NCI-H146 treated with DMSO at 0.1 percent for 48 hours (cell line): ENCODE measurements around the gene HNRNPU.
"Not testable (repeated sequence)": the region's sequence is repeated elsewhere in the genome, so short reads cannot be mapped to it uniquely, and the experiment has no call there.

Source experiments
- DNase-seq: peaks from one replicate; lab custom pipeline; 2025; ENCODE audit not compliant: unreplicated experiment; lab: John Stamatoyannopoulos, UW

HNRNPU gene

DNA sequence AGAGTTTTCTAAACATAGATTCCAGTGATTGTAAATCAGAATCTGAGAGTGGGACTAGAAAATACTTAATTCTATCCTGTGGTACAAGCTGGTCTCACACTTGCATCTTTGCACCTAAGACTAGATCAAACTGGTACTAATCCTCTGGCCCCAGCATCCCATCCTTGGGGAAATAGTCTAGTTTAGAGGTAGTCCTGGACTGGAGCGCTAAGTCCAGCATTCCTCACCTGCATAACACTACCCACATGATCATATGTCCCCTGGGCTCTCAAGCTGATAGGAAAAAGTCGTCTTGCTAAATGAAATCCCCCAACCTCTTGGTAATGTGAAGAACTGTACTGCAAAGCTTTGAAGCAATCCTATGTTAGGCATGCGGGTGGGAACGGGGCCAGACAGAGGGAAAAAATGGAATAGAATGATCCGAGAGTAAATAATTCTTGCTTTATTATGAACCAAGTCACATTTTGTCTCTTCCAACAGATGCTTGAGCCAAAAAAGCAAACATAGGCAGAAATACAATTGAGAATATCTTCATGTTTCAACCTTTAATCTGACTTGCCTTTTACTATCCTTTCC, 24.0 kb downstream of the HNRNPU start:
- no peak for DNase-seq

DNA sequence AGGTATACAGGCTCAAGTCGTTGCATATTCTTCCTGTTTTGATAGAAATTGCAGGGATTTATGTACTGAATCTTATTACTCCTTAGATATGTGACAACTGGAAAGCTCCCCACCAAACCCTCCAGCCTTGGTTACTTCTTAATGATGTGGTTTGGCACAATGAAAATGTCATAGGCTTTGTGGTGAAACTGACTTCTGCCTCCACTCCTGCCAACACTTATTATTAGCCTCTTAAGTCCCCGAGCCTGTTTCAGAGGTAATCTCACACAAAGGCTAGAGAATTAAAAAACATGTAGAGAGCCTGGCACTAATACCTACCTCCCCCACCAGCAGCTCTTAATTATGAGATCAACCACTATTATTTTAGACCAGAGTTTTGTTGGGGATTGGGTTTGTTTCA, 24.7 kb downstream of the HNRNPU start:
- no peak for DNase-seq

DNA sequence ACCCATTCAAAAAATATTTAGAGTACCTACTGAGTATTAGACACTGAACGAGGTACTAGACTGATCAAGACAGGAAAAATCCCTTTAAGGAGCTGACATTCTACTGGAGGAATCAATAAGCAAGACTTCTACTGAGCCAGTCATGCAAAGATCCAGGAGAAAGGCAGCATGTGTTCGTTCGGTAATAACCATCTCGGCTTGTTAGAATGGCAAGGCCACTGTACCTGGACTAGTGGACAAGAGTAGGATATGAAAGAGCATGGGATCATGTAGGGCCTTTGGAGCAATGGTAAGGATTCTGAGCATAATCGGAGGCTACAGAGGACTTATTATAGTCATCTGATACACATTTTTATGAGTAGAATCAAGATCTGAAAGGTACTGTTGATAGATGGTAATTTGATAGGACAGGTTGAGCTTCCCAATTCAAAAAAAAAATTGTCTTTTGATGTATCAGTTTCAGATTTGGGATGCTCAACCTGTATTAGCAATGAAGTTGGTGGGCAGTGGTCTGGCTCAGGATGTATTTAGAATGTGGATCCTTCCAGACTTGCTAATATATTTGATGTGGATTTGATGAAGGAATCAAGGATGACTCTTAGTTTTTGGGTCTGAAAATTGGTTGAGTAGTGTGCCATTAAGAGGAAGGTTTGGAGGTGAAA, 26.6 kb downstream of the HNRNPU start:
- no peak for DNase-seq

DNA sequence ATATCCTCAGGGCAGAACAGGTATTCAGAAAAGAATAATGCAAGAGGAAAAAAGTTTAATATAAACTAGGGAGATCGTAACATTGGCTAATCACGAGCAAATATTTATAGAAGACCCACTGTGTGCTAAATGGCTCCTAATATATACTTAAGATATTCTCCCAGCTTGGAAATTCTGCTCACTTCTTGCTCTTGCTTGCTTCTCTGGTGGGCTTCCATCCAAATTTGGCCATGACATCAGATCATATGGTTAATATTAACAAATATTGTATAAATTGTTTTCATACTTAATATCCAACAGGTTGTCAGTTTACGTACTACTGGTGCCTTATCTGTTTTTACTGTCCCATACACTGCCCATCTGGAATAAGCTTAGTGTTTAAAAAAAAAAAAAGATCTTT, 27.8 kb downstream of the HNRNPU start:
- no peak for DNase-seq

DNA sequence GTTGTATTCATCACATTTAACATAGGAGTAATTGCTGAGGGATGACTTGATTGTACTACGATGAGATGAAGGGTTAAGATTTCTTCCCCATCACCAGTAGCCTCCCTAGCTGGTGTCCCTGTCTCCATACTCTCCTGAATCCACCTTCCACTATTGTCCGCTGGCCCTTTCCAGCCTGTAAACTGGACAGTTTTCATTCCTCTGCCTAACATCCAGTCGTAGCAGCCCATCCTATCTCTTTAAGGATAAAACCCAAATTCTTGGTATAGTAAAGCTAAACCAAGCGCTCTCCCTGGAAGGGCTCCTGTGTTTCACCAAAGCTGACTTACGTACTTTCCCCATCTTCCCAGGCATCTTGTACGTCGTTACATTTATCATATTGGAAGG, 28.2 kb downstream of the HNRNPU start:
- peak; percentile 64 for DNase-seq

- DNase-seq = peak; percentile 98
These were observed 28.8 kb downstream of the HNRNPU start, which contains the start of gene COX20 for GRCh38 chr1:244835276-244836134. Gene COX20 (plus strand): TSS chr1:244835658. CDS start chr1:244835715, 57 bp downstream.

- peak; percentile 97 for DNase-seq
These were observed 29.6 kb downstream of the HNRNPU start for GRCh38 chr1:244834543-244835275.

DNA sequence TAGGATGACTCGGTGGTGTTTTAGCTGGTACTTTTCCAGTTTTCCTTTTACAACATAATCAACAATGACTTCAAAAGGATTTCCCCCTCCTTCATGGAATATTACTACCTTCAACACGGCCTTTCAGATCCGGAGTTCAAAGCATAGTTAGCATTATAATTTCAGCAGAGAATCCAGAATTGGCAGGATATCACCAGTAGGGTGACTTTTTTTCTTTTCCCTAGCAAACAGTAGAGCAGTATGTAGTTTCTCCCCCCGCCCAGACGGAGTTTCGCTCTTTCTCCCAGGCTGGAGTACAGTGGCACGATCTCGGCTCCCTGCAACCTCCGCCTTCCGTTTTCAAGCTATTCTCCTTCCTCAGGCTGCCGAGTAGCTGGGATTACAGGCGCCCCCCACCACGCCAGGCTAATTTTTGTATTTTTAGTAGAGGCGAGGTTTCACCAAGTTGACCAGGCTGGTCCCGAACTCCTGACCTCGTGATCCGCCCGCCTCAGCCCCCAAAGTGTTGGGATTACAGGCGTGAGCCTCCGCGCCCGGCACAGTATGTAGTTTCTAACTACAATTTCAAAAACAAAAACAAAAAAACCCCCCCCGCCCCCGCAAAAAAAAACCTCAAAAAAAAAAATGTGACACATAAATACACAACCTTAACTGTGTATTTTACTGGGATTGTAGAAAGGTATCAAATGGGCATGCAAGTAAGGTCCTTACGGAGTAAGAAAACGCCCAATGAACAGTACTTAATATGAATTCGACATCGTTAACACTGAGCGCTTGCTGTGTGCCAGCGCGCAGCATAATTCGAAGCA, 30.4 kb downstream of the HNRNPU start:
- peak; percentile 80 for DNase-seq

DNA sequence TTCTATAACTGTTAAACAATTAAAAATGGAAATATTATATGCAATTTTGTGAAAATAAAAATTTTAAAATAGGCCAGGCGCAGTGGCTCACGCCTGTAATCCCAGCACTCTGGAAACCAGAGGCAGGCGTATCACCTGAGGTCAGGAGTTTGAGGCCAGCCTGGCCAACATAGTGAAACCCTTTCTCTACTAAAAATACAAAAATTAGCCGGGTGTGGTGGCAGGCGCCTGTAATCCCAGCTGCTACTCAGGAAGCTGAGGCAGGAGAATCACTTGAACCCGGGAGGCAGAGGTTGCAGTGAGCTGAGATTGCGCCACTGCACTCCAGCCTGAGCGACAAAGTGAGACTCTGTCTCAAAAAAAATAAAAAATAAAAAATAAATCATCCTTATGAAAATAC, 31.1 kb downstream of the HNRNPU start:
- not testable (repeated sequence) for DNase-seq

- no peak for DNase-seq
These were observed 33.7 kb downstream of the HNRNPU start for GRCh38 chr1:244830639-244831038.

DNA sequence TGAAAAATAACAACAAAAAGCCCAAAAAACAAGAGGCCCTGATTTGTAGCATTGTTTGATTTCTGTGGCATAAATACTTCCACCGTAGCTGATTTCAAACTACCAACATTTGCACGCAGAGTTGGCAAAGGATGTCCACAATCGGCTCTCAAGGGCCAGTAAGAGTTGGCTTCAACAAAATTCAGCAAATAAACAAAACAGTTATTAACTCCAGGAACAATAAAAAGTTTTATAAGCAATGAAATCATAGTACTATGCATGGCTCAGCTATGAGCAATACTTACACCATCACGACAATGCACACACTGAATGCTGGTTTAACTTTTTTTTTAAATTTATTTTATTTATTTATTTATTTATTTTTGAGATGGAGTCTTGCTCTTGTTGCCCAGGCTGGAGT, 37.6 kb downstream of the HNRNPU start:
- DNase-seq = no peak

- no peak for DNase-seq
These were observed 41.5 kb downstream of the HNRNPU start for GRCh38 chr1:244822878-244823277.

GRCh38 chr1:244821134-244821533, 43.2 kb downstream of the HNRNPU start:
- DNase-seq = no peak

DNA sequence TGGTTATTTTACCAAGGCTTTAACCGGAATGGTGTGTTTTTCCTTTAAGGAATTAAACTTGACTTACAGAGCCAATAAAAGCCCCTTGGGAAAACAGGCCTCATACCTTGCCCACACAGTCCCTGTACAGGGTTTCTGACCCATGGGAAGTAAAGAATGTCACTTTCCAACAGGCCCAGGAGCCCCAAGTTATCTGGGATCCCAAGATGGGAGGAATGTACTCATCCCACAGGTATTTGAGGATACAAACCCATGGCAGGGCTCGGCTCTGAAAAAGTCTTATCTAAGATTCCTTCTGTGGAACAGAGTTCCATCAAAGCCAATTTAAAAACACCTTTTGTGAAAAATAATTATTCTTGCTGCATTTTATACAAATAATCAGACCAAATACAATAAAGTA, 44.2 kb downstream of the HNRNPU start:
- no peak for DNase-seq

DNA sequence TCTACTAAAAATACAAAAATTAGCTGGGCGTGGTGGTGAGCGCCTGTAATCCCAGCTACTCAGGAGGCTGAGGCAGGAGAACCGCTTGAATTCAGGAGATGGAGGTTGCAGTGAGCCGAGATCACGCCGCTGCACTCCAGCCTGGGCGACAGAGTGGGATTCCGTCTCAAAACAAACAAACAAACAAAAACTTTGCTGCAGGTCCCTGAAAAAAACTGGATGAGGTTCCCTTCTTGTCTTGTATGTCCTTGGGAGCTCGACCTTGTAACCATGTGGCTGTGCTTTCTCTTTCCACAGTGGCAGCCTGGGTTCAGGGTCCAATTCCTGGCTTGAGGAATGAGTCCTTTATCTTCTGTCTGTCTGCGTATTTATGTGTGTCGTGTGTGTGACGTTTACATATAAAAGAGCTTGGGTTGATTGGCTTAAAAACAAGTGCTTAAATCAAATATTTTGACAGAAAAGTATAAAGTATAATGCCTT, 46.9 kb downstream of the HNRNPU start:
- no peak for DNase-seq

- no peak for DNase-seq
These were observed 48.7 kb downstream of the HNRNPU start for GRCh38 chr1:244815600-244816099.

GRCh38 chr1:244813327-244813726, 51.0 kb downstream of the HNRNPU start:
- no peak for DNase-seq

- no peak for DNase-seq
These were observed 54.1 kb downstream of the HNRNPU start for GRCh38 chr1:244810221-244810620.

DNA sequence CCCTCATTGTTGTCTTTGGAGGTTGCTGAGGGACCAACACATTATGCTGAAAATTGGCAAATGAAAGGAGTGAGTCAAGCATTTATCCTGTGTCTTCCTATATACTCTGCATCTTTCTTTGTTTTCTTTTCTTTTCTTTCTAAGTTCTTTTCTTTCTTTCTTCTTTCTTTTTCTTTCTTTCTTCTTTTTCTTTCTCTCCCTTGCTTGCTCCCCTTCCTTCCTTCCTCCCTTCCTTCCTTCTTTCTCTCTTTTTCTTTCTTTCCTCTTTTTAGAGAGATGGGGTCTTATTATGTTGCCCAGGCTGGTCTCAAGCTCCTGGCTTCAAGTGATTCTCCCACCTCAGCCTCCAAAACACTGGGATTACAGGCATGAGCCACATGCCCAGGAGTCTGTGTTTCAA, 57.2 kb downstream of the HNRNPU start:
- DNase-seq = no peak

DNA sequence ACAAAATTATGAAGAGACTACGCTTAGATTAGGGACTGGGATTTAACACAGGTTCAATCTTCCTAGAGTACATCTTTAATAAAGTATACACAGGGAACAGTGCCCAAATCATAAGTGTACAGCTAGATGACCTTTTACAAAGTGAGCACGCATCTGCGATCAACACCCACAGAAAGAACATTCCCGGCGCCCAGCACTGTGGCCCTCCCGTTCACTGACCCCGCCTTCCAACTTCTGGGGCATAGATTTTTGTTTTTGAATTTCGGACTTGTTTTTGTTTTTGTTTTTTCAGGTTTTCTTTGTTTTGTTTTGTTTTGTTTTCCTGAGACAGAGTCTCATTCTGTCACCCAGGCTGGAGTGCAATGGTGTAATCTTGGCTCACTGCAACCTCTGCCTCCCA, 59.5 kb downstream of the HNRNPU start:
- no peak for DNase-seq
